GM18511 (cell line): Measurements from ENCODE around the gene PDCD2L.
"Not testable (repeated sequence)": the region's sequence is repeated elsewhere in the genome, so short reads cannot be mapped to it uniquely, and the experiment has no call there.

ENCODE experiments used
- ATAC-seq: cut with Tn5 transposase; IDR thresholded peaks from one replicate; pipeline ENCODE4 v1.9.1; 2021; ENCODE audit warnings: mild to moderate bottlenecking, moderate library complexity; ENCODE audit not compliant: unreplicated experiment

The PDCD2L gene

DNA sequence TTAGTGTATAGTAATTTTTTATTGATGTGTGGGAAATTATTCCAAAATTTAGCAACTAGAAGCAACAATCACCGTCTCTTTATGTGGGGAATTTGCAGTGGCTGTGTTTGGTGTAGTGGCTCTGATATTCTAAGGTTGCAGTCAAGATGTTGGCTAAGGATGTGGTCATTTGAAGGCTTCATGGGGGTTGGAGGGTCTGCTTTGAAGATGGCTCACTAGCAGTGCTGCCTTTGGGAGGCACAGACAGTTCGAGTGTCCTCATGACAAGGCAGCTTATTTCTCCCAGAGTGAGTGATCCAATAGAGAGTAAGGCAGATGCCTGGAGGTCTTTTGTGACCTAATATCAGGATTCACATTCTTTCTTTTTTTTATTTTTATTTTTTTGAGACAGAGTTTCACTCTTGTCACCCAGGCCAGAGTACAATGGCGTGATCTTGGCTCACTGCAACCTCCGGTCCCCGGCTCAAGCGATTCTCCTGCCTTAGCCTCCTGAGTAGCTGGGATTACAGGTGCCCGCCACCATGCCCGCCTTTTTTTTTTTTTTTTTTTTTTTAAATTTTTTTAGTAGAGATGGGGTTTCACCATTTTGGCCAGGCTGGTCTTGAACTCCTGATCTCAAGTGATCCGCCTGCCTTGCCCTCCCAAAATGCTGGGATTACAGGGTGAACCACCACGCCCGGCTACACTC lies 30.5 kb upstream of the PDCD2L start:
- ATAC-seq: no peak

- ATAC-seq: no peak
These were observed 28.6 kb upstream of the PDCD2L start for GRCh38 chr19:34375598-34375997.

DNA sequence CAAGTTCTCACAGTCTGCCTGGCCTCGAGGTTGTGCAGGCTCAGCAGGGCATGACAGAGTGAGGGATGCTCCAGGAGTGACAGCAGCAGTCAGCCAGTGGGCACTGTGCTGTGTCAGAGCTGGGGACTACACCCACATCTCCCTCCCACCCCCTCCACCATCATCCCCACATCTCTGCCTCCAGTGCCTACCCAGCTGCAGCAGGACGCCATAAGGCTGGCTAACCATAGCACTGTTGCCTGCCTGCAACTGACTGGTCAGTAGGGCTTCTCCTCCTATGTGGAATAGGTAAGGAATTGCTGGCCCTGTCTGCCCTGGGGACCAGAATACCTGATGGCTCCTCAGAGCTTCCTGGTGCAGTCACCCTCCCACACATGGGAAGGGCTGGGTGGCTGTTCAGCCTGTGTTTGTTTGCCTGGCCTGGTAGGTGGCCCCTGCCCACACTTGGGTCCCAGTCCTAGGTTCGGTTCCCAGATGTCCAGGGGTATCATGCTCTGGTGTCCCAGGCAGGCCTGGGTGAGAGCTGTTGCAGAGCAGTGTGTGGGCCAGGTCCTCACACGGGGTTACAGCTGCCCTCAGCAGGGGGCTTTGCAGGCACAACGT lies 23.5 kb upstream of the PDCD2L start:
- ATAC-seq: no peak

GRCh38 chr19:34381399-34382251 lies 22.6 kb upstream of the PDCD2L start:
- ATAC-seq: no peak

- no peak for ATAC-seq
These were observed 21.7 kb upstream of the PDCD2L start for GRCh38 chr19:34382471-34382870.

GRCh38 chr19:34383599-34383998 lies 20.6 kb upstream of the PDCD2L start:
- ATAC-seq: no peak

GRCh38 chr19:34386645-34387445 lies 17.4 kb upstream of the PDCD2L start:
- no peak for ATAC-seq

DNA sequence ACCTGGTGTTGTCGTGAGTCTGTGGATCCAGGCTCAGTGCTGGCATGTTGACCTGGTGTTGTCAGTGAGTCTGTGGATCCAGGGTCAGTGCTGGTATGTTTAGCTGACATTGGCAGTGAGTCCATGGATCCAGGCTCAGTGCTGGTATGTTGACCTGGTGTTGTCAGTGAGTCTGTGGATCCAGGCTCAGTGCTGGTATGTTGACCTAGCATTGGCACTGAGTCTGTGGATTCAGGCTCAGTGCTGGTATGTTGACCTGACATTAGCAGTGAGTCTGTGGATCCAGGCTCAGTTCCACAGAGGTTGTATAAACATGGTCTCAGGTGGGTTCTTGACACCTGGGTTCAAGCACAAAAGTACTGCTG lies 16.8 kb upstream of the PDCD2L start:
- no peak for ATAC-seq

DNA sequence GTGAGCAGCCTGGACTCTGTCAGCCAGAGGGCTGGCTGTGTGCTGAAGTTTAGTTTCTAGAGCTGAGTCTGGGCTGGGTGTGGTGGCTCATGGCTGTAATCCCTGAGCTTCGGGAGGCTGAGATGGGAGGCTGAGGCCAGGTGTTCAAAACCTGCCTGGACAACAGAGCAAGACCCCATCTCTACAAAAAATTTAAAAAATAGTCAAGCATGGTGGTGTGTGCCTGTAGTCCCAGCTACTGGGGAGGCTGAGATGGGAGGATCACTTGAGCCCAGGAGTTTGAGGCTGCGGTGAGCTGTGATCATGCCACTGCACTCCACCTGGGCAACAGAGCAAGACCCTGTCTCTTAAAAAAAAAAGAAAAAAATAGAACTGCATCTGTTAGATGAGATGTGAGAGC lies 15.5 kb upstream of the PDCD2L start:
- ATAC-seq: not testable (repeated sequence)

DNA sequence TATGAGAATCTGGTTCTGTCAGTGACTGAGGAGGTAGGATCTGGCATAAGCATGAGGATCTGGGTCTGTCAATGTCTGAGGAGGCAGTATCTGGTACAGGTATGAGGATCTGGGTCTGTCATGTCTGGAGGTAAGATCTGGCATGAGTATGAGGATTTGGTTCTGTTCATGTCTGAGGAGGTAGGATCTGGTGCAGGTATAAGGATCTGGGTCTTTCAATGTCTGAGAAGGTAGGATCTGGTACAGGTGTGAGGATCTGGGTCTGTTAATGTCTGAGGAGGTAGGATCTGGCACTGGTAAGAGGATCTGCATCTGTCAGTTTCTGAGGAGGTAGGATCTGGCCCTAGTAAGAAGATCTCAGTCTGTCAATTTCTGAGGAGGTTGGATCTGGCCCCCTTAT lies 12.4 kb upstream of the PDCD2L start:
- ATAC-seq: no peak

DNA sequence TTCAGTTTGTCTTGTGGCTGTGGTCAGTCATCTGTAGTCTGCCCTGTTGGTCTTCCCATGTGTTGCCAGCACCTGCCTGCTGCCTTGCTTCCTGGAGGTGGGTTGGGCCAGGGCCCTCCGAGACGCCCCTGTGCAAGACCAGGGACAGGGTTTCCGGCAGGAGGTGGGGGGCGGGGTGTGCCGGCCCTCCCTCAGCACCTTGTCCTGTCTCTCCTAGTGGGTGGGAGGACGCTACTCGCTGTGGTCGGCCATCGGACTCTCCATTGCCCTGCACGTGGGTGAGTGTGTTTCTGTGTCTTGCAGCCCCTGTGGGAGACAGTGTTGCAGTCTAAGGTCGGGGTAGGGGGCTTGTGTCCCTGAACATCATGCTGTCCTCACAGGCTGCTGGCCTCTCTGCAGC lies 11.2 kb upstream of the PDCD2L start:
- ATAC-seq: no peak

DNA sequence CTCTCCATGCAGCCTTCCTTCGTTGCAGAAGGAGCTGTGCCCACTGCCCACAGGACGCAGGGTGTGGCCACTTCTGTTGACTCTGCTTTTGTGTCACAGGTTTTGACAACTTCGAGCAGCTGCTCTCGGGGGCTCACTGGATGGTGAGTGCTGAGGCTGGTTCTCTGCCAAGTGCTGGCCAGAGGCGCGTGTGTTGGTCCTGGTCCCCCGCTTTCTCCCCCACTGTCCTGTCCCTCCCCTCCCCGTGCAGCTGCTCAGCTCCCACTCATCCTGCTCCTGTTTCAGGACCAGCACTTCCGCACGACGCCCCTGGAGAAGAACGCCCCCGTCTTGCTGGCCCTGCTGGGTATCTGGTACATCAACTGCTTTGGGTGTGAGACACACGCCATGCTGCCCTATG lies 10.6 kb upstream of the PDCD2L start:
- ATAC-seq: no peak

DNA sequence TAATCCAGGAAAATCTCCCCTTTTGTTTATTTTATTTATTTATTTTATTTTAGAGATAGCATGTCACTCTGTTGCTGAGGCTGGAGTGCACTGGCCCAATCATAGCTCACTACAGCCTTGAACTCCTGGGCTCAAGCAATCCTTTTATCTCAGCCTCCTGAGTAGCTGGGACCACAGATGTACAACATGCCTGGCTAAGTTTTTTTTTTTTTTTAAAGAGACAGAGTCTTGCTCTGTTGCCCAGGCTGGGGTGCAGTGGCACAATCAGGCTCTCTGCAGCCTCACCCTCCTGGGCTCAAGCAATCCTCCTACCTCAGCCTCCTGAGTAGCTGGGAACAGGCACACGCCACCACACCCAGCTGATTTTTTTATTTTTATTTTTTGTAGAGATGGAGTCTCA lies 6.3 kb upstream of the PDCD2L start:
- no peak for ATAC-seq

- ATAC-seq: no peak
These were observed 4.3 kb upstream of the PDCD2L start for GRCh38 chr19:34399886-34400285.

- ATAC-seq: not testable (repeated sequence)
These were observed 3.4 kb upstream of the PDCD2L start for GRCh38 chr19:34400844-34401243.

DNA sequence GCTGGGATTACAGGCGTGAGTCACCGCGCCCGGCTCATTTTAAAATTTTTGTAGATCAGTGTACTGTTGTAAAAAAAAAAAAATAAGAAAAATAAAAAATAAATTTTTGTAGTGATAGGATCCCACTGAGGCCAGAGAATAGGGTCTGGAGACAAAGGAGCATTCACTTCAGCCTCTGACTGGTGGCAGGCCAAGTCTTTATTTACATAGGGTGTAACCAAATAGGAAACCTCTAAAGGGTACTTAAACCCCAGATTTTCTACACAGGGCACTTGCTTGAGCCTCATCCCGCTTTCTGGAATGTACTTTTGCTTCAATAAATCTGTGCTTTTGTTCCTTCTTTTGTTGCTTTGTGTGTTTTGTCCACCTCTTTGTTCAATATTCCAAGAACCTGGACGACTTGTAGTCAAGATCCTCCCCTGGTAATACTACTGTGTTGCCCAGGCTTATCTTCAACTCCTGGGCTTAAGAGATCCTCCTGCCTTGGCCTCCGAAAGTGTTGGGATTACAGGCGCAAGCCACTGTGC lies 2.1 kb upstream of the PDCD2L start:
- ATAC-seq: no peak

DNA sequence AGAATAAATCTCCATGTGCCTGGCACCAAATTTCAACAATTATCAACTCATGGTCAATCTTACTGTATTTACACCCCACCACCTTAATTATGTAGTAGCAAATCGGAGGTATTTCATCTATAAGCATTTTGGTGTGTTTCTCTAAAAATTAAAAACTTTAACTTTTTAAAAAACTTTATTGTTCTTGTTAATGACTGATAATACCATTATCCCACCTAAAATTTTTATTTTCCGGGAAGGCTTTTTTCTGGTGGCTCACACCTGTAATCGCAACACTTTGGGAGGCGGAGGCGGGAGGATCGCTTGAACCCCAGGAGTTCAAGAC lies 453 bp upstream of the PDCD2L start:
- no peak for ATAC-seq

GRCh38 chr19:34405892-34406660 lies 1.9 kb downstream of the PDCD2L start:
- ATAC-seq: no peak

DNA sequence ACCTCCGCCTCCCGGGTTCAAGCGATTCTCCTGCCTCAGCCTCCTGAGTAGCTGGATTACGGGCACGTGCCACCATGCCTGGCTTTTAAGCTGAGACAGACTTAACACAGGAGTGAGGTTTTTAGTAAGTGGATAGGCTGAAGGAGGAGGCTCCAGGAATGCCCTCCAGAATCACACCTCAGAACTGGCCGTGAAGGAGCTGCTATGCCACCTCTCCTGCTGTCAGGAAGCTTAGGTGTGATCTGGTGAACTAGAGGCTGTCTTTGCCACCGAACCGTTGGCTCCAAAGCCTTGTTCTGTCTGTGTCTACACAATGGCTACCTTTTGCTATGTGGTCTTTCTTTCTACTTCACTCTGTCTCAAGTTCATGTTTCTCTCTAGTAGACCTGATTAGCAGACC lies 4.2 kb downstream of the PDCD2L start:
- ATAC-seq: no peak
